Activated T-helper 1 cell treated with anti-CD3 and anti-CD28 coated beads, Interleukin-12 subunit alpha, Interleukin-12 subunit beta, Interleukin-2, Interleukin-4 antibody, amounts not matched to agents 30 ng/mL and 10 ng/mL and 1 ng/mL, durations not matched to agents 14 hours and 24 hours and 36 hours (primary cell): ENCODE measurements around the gene DDC. TPM values are rescaled to one million over a fixed set of nuclear protein-coding genes. Genes with fewer than 3 reads are reported as not detected.

ENCODE experiments used
- DNase-seq: peaks from one replicate; pipeline ENCODE4 v3.0.0; 2021; ENCODE audit warnings: low spot score
- H3K27ac Mint-ChIP-seq: one replicate; pipeline ENCODE4 v1.8.0; 2021; ENCODE audit warnings: mild to moderate bottlenecking, mixed read lengths
- H3K27me3 Mint-ChIP-seq: one replicate; pipeline ENCODE4 v1.8.0; 2022; ENCODE audit warnings: mild to moderate bottlenecking, moderate library complexity, mixed read lengths; ENCODE audit not compliant: insufficient read depth
- H3K36me3 Mint-ChIP-seq: one replicate; pipeline ENCODE4 v1.8.0; 2021; ENCODE audit warnings: low read depth, mixed read lengths
- H3K4me1 Mint-ChIP-seq: one replicate; pipeline ENCODE4 v1.8.0; 2021; ENCODE audit warnings: low read depth, mixed read lengths
- H3K4me3 Mint-ChIP-seq: one replicate; pipeline ENCODE4 v1.8.0; 2021; ENCODE audit warnings: mild to moderate bottlenecking, moderate library complexity, mixed read lengths
- H3K9me3 Mint-ChIP-seq: one replicate; pipeline ENCODE4 v1.8.0; 2021; ENCODE audit warnings: mixed read lengths
- intact Hi-C: fragments of 100-400 bp; cut with micrococcal nuclease; formaldehyde crosslinking; loops from one replicate; pipeline ENCODE4 v1.15.1; 2024
- total RNA-seq: library from RNA; stranded (reverse); gene quantifications from 2 replicates; pipeline ENCODE4 v1.2.3, GENCODE V29; 2022

DDC gene
- total RNA-seq, 1 donor from 2014 or later, result not detected

DNA sequence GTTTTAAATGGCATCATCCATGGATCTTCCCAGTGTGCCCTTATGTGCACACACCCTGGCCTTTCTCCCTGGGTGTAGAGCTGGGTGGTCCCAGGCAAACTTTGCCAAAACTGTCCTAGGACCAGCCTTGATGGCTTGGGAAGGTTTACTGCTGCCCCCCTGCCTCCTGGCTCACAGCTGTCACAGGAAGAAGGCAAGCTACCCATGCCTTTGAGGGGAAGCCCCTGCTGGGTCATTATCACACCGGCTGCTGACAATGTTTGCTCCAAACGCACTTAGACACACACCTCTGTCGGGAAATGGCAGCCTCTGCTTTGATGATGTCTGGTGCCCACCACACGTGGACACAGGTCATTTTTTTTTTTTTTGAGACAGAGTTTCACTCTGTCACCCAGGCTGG, 89.9 kb downstream of the DDC start:
- Mint-ChIP-seq H3K4me1 (no peaks in the 10 kb centered on the region), H3K27me3 (peaks cover 20% of the 10 kb centered on the region), H3K9me3 (no peaks in the 10 kb centered on the region), H3K27ac (no peak overlapping the region), H3K4me3 (no peak overlapping the region), H3K36me3 (no peaks in the 10 kb centered on the region)
- no peak for DNase-seq
- intact Hi-C loops, result no loop called here

DNA sequence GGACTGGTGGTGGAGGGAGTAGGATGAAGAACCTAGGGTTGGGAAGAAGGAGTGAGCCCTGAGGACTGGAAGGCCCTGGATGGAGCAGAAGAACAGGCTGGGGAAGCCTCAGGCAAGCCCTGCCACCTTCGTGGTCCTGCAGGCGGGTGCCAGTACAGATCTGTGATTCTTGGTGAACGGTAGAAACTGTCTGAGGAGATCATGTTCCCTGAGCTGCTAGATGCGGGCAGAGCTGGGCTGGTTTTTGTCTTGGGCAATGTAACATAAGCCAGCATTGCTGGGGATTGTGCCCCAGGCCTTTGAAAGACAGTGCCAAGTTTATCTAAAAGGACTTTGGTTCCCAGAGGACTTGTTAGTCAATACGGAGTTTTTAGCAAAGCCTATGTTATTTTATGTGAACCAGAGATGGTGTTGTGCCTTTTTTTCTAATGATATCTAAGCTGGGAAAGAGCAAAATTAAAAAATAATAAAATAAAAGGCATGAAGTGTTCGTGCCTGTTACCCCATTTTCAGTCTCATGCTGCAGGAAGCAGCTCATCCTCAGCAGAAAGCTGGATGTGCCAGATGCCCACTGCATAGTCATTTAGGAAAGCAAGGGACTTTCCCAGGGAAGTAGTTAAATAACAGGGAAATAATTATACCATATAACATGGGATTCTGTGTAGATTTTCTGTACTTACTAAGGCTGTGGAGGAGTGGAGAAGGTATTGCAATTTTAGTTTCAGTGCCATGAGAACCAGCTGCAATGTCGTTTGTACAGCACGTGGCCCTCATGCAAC, 90.6 kb downstream of the DDC start:
- intact Hi-C loops, result no loop called here
- Mint-ChIP-seq H3K36me3 (no peaks in the 10 kb centered on the region), H3K27ac (no peak overlapping the region), H3K27me3 (peaks cover 17% of the 10 kb centered on the region), H3K4me1 (no peaks in the 10 kb centered on the region), H3K9me3 (no peaks in the 10 kb centered on the region), H3K4me3 (no peak overlapping the region)
- DNase-seq, result no peak

DNA sequence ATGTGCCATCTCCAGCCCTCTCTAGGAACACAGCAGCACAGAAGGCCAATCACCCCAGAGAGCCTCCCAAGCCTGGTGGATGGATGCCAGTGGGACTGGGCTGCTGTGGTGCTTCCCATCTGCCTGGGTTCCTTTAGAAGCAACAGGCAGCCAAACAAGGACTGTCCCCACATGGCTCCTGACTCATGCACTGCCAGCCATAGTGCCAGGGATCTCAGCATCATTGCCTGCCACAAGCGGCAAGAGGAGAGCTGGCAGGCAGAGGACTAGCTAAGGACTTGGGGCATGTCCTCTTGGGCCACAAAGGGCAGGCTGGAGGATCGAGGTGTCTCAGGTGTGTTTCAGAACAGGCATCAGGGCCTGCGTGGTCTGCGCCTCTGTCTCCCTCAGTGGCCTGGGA, 91.7 kb downstream of the DDC start:
- H3K27me3 Mint-ChIP-seq, result peaks cover 19% of the 10 kb centered on the region
- H3K4me3 Mint-ChIP-seq, result no peak overlapping the region
- DNase-seq, result no peak
- intact Hi-C loops, result no loop called here
- H3K36me3 Mint-ChIP-seq, result no peaks in the 10 kb centered on the region
- H3K4me1 Mint-ChIP-seq, result no peaks in the 10 kb centered on the region
- H3K27ac Mint-ChIP-seq, result no peak overlapping the region
- no peaks in the 10 kb centered on the region for H3K9me3 Mint-ChIP-seq

DNA sequence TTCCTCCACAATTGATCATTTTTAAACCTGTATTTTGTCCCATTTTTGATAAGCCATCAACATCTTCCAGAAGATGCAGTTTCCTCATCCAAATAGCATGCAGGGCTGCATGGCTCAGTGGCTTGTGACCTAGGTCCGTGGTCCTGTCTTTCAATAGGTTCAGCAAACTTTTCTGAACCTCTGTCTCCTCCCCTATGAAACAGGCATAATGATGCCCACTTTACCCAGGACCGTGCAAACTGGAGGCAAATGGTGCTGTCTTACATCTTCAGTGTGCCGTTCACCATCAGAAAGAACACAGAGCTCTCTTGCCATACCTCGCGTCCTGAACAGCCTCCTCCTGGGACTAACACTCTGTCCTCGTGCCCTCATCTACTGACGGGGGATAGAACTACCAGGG, 92.8 kb downstream of the DDC start:
- Mint-ChIP-seq H3K9me3 (no peaks in the 10 kb centered on the region), H3K4me3 (no peak overlapping the region), H3K36me3 (no peaks in the 10 kb centered on the region), H3K4me1 (peaks cover 10% of the 10 kb centered on the region), H3K27me3 (peaks cover 17% of the 10 kb centered on the region), H3K27ac (no peak overlapping the region)
- intact Hi-C loops, result no loop called here
- no peak for DNase-seq

DNA sequence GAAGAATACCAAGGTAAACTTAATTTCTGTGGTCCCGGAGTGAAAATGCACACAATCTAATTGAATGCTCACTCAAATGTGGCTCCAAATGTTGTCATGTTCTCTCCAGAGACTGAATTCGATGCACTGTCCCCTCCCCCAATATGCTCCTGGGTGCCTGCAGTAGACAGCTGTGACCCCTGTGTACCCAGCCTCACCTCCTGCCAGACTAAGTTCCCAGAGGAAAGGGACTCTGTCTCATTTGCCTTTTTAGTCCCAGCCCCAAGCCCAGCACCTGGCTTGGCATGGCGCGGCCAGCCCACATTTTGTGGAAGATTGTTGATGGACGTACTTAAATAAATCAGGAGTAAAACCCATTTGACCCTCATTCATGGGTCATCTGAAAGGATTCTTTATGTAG, 93.2 kb downstream of the DDC start:
- DNase-seq, result no peak
- H3K27me3 Mint-ChIP-seq, result peaks cover 15% of the 10 kb centered on the region
- H3K4me3 Mint-ChIP-seq, result no peak overlapping the region
- H3K9me3 Mint-ChIP-seq, result no peaks in the 10 kb centered on the region
- H3K27ac Mint-ChIP-seq, result no peak overlapping the region
- H3K36me3 Mint-ChIP-seq, result no peaks in the 10 kb centered on the region
- intact Hi-C loops, result no loop called here
- peaks cover 12% of the 10 kb centered on the region for H3K4me1 Mint-ChIP-seq

DNA sequence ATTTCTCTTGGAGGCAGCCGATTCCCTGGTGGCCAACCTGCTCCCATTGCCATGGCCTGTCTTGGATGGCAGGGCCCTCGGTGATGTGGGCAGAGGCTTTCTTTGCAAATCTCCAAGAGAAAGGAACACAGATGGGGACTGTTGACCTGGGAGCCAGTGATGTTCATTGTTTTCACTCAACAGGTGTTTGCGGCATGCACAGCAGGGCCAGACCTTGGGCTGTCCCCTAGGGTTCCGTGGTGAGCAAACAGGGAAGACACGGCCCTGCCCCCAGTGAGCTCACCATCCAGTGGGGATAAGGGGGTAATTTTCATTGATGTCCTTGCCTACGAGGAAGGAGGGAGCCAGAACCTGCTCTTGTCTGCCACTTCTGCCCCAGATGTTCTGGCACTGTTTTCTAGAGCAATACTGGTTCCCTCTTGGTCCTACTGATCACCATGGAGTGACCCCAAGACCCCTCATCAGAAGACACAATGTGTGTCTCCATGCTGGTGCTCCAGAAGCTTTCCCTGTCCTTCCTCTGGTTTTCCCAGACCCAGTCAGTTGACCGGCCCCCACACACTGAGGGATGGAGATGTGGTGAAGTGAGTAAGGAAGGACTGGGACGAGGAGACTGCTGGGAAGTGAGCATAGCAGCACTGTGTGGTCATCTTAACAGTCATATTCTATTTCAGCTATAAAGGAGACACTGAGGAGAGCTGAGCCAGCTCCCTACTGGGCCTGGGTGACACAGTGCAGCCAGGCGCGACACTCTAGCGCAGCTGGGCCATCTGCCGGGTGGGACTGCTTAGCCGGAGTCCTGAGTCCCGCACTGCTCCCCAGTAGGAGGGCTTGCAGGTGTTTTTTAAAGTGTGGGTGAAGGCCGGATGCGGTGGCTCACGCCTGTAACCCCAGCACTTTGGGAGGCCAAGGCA, 94.7 kb downstream of the DDC start:
- Mint-ChIP-seq H3K4me3 (no peak overlapping the region), H3K36me3 (no peaks in the 10 kb centered on the region), H3K27me3 (peaks cover 11% of the 10 kb centered on the region), H3K4me1 (peaks cover 12% of the 10 kb centered on the region), H3K9me3 (no peaks in the 10 kb centered on the region), H3K27ac (no peak overlapping the region)
- DNase-seq, result no peak
- intact Hi-C loops, result no loop called here

DNA sequence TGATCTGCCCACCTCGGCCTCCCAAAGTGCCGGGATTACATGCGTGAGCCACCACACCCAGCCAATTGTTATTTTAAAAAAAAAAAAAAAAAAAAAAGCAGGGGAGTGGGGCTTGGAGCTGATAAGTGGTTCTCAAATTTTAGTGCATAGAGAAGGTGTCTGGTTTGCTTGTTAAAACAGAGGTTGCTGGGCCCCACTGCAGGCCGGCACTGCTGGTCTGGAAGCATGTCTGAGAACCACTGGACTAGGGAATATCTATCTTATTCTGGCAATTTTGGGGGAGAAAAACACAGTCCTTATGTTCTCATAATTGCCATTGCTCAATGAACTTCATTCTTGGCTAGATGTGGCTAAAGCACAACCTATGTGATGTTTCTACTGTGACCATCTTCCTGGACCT, 96.0 kb downstream of the DDC start:
- no peak for DNase-seq
- Mint-ChIP-seq H3K9me3 (no peaks in the 10 kb centered on the region), H3K4me1 (peaks cover 12% of the 10 kb centered on the region)

DNA sequence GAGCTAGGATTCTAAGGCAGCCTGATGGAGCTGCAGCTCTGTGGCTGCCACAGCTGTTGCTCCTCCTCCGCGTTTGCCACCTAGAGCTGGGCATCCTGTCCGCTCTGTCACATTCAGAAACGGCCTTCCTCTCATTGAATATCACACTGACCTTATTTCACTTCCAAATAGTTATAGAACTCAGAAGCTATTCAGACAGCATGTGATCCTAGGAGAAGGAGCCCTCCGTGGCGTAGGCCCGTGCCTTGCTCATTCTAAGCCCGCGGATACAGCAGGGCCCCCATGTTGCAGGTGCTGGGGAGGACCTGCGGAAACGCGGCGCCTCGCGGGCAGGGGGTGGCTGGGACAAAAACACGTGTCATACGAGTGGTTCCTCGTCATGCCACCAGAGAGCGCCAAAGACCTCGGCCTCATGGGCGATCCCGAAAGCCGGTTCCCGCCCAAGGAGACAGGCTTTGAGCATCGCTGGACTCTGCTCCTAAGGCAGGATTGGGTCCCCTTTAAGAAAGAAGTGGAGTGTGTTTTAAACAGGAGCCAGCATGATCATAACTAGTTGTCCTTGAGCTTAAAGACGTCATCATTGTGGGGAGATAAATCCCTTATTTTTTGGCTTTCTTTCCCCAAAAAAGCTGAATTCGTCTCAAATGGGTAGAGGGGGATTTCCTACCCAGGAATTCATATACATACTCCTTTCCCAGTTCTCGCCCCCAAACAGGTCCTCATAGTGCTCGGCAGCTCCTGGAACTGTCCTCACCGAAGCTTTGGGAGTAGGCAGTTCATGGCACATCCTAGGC, 97.2 kb downstream of the DDC start:
- Mint-ChIP-seq H3K4me1 (peaks cover 12% of the 10 kb centered on the region), H3K9me3 (no peaks in the 10 kb centered on the region), H3K27me3 (peaks cover 12% of the 10 kb centered on the region), H3K36me3 (no peaks in the 10 kb centered on the region), H3K27ac (no peak overlapping the region), H3K4me3 (no peak overlapping the region)
- DNase-seq, result peak; percentile 69
- intact Hi-C loops, result loop anchor here (1.0 to 2.0 kb wide), 8 partner anchors 19 to 693 kb away; no protein-coding TSS in a partner anchor

More for the DNA sequence above, 96.0 kb downstream of the DDC start:
- H3K27me3 Mint-ChIP-seq, result peaks cover 13% of the 10 kb centered on the region
- H3K27ac Mint-ChIP-seq, result no peak overlapping the region
- H3K36me3 Mint-ChIP-seq, result no peaks in the 10 kb centered on the region
- H3K4me3 Mint-ChIP-seq, result no peak overlapping the region
- intact Hi-C loops, result loop anchor here (2.0 kb wide), 1 partner anchor 326 kb away; no protein-coding TSS in a partner anchor

DNA sequence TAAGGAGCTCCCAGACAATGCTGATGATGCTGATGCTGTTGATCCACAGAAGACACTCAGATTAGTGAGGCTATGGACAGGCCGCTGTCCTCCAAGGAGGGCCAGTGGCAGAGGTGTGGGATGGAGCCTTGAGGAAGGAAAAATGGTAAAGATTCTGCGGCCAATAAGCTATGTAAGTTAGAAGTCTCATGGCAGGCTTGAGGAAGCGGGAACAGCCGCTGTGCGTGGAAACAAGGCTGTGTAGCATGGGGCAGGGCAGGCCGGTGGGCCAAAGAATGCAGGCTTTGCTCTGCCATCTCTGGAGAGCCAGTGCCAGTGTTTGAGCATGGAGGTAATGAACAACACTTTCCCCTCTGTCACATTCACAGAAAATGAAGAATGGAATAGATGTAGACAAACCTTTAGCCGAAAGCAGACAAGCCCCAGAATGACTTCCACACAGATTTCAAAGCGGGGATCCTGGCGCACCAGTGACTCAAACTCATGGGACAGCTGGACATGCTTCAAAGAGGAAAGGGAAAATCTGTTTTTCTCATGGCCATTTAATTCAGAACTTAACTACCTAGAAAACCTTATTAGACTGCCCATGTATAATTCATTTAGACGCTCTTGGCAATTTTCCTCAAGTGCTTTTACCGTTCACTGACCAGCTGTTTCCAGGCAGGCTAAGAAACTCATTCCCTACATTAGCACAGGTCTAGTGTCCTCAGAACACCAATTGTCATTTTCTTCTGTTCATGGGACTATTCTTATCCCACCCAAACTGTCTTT, 98.2 kb downstream of the DDC start:
- Mint-ChIP-seq H3K27ac (no peak overlapping the region), H3K4me1 (peaks cover 12% of the 10 kb centered on the region), H3K4me3 (no peak overlapping the region), H3K9me3 (no peaks in the 10 kb centered on the region), H3K27me3 (peaks cover 12% of the 10 kb centered on the region), H3K36me3 (no peaks in the 10 kb centered on the region)
- intact Hi-C loops, result no loop called here
- no peak for DNase-seq

DNA sequence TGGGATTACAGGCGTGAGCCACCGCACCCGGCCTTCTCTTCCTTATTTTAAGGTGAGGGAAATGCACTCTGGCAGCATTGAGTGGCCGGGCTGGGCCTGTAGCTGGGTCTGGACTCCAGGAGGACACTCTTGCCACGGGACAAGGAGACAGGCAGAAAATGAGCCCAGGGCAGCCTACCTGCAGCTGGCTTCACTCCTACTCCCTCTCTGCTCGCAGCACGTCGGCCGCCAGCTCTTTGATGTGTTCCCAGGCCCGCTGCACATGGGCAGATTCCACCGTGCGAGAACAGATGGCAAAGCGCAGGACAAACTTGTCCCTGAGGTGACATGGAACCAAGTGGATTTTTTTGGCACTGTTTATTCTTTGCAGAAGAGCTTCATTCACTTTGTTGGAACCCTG, 102.2 kb downstream of the DDC start:
- Mint-ChIP-seq H3K4me1 (peaks cover 8% of the 10 kb centered on the region), H3K27ac (peak overlapping the region; percentile 66), H3K36me3 (no peaks in the 10 kb centered on the region), H3K27me3 (peaks cover 9% of the 10 kb centered on the region), H3K4me3 (no peak overlapping the region), H3K9me3 (no peaks in the 10 kb centered on the region)
- no peak for DNase-seq
- intact Hi-C loops, result no loop called here

DNA sequence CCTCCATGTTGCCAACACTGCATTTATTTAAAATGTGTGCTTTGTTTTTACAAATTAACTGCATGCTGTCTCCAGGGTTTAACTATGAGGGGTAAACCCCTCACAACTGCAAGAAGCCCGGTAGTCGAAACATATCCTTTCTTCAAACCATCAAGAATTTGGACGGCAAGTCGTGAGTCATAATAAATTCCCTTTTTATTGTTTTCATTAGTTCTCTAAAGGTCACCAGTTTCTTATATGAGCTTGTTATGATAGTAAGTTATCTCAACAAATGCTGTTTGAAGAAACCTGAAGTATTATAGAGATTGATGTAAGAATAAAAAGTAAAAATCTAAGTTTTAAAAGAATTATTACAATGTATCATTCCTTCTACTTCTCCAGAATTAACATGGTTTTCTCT, 102.8 kb downstream of the DDC start:
- H3K4me3 Mint-ChIP-seq, result no peak overlapping the region
- H3K4me1 Mint-ChIP-seq, result peaks cover 1% of the 10 kb centered on the region
- no peaks in the 10 kb centered on the region for H3K9me3 Mint-ChIP-seq
- intact Hi-C loops, result no loop called here
- peaks cover 1% of the 10 kb centered on the region for H3K36me3 Mint-ChIP-seq
- H3K27ac Mint-ChIP-seq, result no peak overlapping the region
- H3K27me3 Mint-ChIP-seq, result peaks cover 12% of the 10 kb centered on the region
- DNase-seq, result no peak

DNA sequence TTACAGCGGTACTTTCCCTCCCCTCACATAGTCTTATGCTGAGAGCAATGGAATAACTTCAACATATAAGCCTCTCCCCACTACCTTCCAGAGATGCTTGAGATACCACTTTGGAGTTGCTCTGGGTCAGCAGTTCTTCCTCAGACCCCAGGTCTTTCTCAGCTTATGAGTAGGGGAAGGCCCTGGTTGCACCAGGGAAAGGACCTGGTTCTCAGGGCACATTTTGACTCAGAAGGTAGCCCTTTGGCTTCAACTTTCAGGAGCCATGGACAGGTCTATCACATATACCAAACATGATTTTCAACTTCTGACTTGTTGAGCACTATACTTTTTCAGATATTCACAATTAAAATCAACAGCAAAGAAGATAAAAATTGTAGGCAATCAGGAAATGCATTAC, 103.5 kb downstream of the DDC start:
- H3K36me3 Mint-ChIP-seq, result peaks cover 1% of the 10 kb centered on the region
- peaks cover 13% of the 10 kb centered on the region for H3K27me3 Mint-ChIP-seq
- H3K9me3 Mint-ChIP-seq, result no peaks in the 10 kb centered on the region
- no peak overlapping the region for H3K27ac Mint-ChIP-seq
- intact Hi-C loops, result no loop called here
- DNase-seq, result no peak
- no peak overlapping the region for H3K4me3 Mint-ChIP-seq
- no peaks in the 10 kb centered on the region for H3K4me1 Mint-ChIP-seq
